B cell (primary cell): ENCODE data around the gene TSTD2. TPM values are rescaled to one million over a fixed set of nuclear protein-coding genes. Genes with fewer than 3 reads are reported as not detected.

Experiments used
- ATAC-seq: fragments of 200-7000 bp; cut with Tn5 transposase; one replicate; pipeline ENCODE4 v1.10.0; 2021; ENCODE audit warnings: low read depth, mild to moderate bottlenecking, moderate number of reproducible peaks, moderate library complexity
- CTCF ChIA-PET: fragments of 350-600 bp; sonication (Branson Sonifier 250); formaldehyde crosslinking; loops from one replicate; lab custom pipeline; 2021; ENCODE audit warnings: antibody characterized with exemption, inconsistent platforms; lab: Charles Lee
- POLR2A ChIA-PET: fragments of 350-600 bp; sonication (Branson Sonifier 250); formaldehyde crosslinking; loops from one replicate; lab custom pipeline; 2021; ENCODE audit warnings: antibody characterized with exemption; lab: Charles Lee
- DNase-seq: peaks from one replicate; pipeline ENCODE4 v3.0.0; 2013
- H2AFZ ChIP-seq: 2 replicates; pipeline ENCODE4 v1.6.1; 2012; ENCODE audit warnings: mild to moderate bottlenecking, low read depth, low read length; ENCODE audit not compliant: insufficient read depth, poor library complexity, severe bottlenecking
- H3K27ac ChIP-seq, 2 donors: 1 replicate in 1 of 2; 2 replicates in 1 of 2; pipeline ENCODE4 v1.5.1; 2012 to 2013; ENCODE audit warnings: low read length in 2 of 2, mild to moderate bottlenecking in 2 of 2, moderate library complexity in 1 of 2
- H3K27me3 ChIP-seq, 4 experiments: fragments of 200-600 bp in 1 of 4; sonication (generic) in 1 of 4; replicated peaks in 1 of 4; 1 replicate in 2 of 4; 2 replicates in 2 of 4; pipeline versions ENCODE4 v1.6.1 to v1.7.0; 2013 to 2016; ENCODE audit warnings: low read length in 3 of 4, mild to moderate bottlenecking in 2 of 4, mixed read lengths in 1 of 4, moderate library complexity in 1 of 4; ENCODE audit not compliant: insufficient read depth in 4 of 4, control insufficient read depth in 3 of 4; ENCODE audit errors: control extremely low read depth in 1 of 4
- H3K36me3 ChIP-seq, 2 experiments: replicated peaks in 1 of 2; 1 replicate in 1 of 2; 2 replicates in 1 of 2; pipeline versions ENCODE4 v1.6.1 to v1.7.1; 2013; ENCODE audit warnings: low read length in 1 of 2; ENCODE audit not compliant: insufficient read depth in 2 of 2, control insufficient read depth in 1 of 2; ENCODE audit errors: control extremely low read depth in 1 of 2, extremely low read depth in 1 of 2
- H3K4me1 ChIP-seq, 2 donors: fragments of 200-600 bp in 1 of 2; sonication (generic) in 1 of 2; 1 replicate in 1 of 2; 2 replicates in 1 of 2; pipeline versions ENCODE4 v1.5.1 to v1.6.1; 2013 to 2017; ENCODE audit warnings: low read length in 2 of 2; ENCODE audit not compliant: control insufficient read depth in 2 of 2, insufficient read depth in 2 of 2
- H3K4me2 ChIP-seq: replicated peaks from 2 replicates; pipeline ENCODE3; 2012; ENCODE audit warnings: mild to moderate bottlenecking, low read depth, low read length; ENCODE audit not compliant: poor library complexity, severe bottlenecking
- H3K4me3 ChIP-seq, 5 experiments: fragments of 200-600 bp in 1 of 5; sonication (generic) in 1 of 5; 1 replicate in 3 of 5; 2 replicates in 2 of 5; pipeline versions ENCODE4 v1.5.1 to v1.7.0; 2011 to 2016; ENCODE audit warnings: low read length in 4 of 5, mild to moderate bottlenecking in 4 of 5, low read depth in 2 of 5, control low read depth in 1 of 5, moderate library complexity in 1 of 5; ENCODE audit not compliant: insufficient read depth in 1 of 5; ENCODE audit errors: control extremely low read depth in 1 of 5, extremely low read depth in 1 of 5
- H3K79me2 ChIP-seq: fragments of 200-600 bp; sonication (generic); one replicate; pipeline ENCODE4 v1.6.0; 2016; ENCODE audit warnings: low read length; ENCODE audit not compliant: control insufficient read depth, insufficient read depth
- H3K9ac ChIP-seq: fragments of 200-600 bp; sonication (generic); 2 replicates; pipeline ENCODE4 v1.6.1; 2017; ENCODE audit warnings: mild to moderate bottlenecking, low read length, moderate library complexity
- H3K9me3 ChIP-seq, 3 donors: one replicate each; pipeline versions ENCODE4 v1.6.1 to v1.7.1; 2013; ENCODE audit warnings: low read length in 2 of 3; ENCODE audit not compliant: control insufficient read depth in 2 of 3, insufficient read depth in 1 of 3; ENCODE audit errors: control extremely low read depth in 1 of 3
- H4K20me1 ChIP-seq: 2 replicates; pipeline ENCODE4 v1.6.0; 2012; ENCODE audit warnings: mild to moderate bottlenecking, low read length; ENCODE audit not compliant: insufficient read depth, control insufficient read depth, poor library complexity, severe bottlenecking
- H3K27ac Mint-ChIP-seq: one replicate; pipeline ENCODE4 v1.8.0; 2021; ENCODE audit warnings: mixed read lengths
- H3K27me3 Mint-ChIP-seq: one replicate; pipeline ENCODE4 v1.8.0; 2021; ENCODE audit warnings: mixed read lengths
- H3K4me1 Mint-ChIP-seq: one replicate; pipeline ENCODE4 v1.8.0; 2021; ENCODE audit warnings: mixed read lengths
- H3K4me3 Mint-ChIP-seq: one replicate; pipeline ENCODE4 v1.8.0; 2021; ENCODE audit warnings: mixed read lengths
- H3K9me3 Mint-ChIP-seq: one replicate; pipeline ENCODE4 v1.8.0; 2022; ENCODE audit warnings: mixed read lengths; ENCODE audit not compliant: insufficient read depth
- CTCF ChIP-seq: fragments of 200-600 bp; IDR thresholded peaks from one replicate; pipeline ENCODE4 v1.8.0; 2022; ENCODE audit warnings: antibody characterized with exemption, mild to moderate bottlenecking
- EZH2 ChIP-seq: IDR thresholded peaks from 2 replicates; pipeline ENCODE4 v1.6.1; 2012; ENCODE audit warnings: borderline replicate concordance, low read depth, mild to moderate bottlenecking, moderate library complexity, low read length; ENCODE audit not compliant: insufficient read depth, poor library complexity, severe bottlenecking
- WGBS: methylation state at CpG from one replicate; pipeline ENCODE4 v1.1.5; 2013; ENCODE audit warnings: missing lambda C conversion rate; ENCODE audit not compliant: insufficient coverage; 5-methylcytosine and 5-hydroxymethylcytosine counted together
- intact Hi-C: fragments of 100-400 bp; cut with micrococcal nuclease; formaldehyde crosslinking; loops from one replicate; pipeline ENCODE4 v1.10.0; 2022
- polyA plus RNA-seq: library from polyadenylated mRNA; depleted of rRNA; stranded (reverse); fragments of >200 nt; gene quantifications from 2 replicates; pipeline ENCODE4 v1.2.3, GENCODE V29; 2012
- total RNA-seq, 2 donors: library from RNA; stranded (reverse); fragments of 120-200 nt in 1 of 2; gene quantifications; 1 replicate in 1 of 2; 2 replicates in 1 of 2; pipeline versions ENCODE4 v1.2.3 to v1.2.4, GENCODE V29; 2013 to 2022

The TSTD2 gene
- total and polyA plus RNA-seq, 2 donors (not counting 1 experiment from before 2014, with no cell fraction given): 12.7 to 29.2 TPM

GRCh38 chr9:97555164-97555563 lies 78.0 kb downstream of the TSTD2 start:
- Histone ChIP-seq H3K4me3 (no peak overlapping the region), H3K4me1 (no peaks in the 10 kb centered on the region), H3K27ac (no peak overlapping the region), H3K36me3 (no peaks in the 10 kb centered on the region), H3K27me3 (peaks cover 0 to 13% (median 2%) of the 10 kb centered on the region in 4 experiments), H2AFZ (no peak overlapping the region), H4K20me1 (no peaks in the 10 kb centered on the region), H3K79me2 (no peaks in the 10 kb centered on the region), H3K9me3 (no peaks in the 10 kb centered on the region), H3K9ac (no peak overlapping the region), H3K4me2 (no peak overlapping the region)
- TF ChIP-seq EZH2 (no peak), CTCF (no peak)
- WGBS: 95% methylated on average over 11 of the region's 15 CpGs
- H3K4me1 Mint-ChIP-seq: no peaks in the 10 kb centered on the region
- H3K27me3 Mint-ChIP-seq: peaks cover 44% of the 10 kb centered on the region
- no peaks in the 10 kb centered on the region for H3K9me3 Mint-ChIP-seq
- ATAC-seq (no peak), DNase-seq (no peak)
- ChIA-PET CTCF (no interaction called here), POLR2A (no interaction called here)
- H3K27ac Mint-ChIP-seq: no peak overlapping the region
- intact Hi-C loops: no loop called here
- H3K4me3 Mint-ChIP-seq: no peak overlapping the region

- no peaks in the 10 kb centered on the region for H3K4me1 ChIP-seq
- no peak overlapping the region for H3K4me2 ChIP-seq
- CTCF ChIA-PET: no interaction called here
- H3K4me1 Mint-ChIP-seq: no peaks in the 10 kb centered on the region
- no peak overlapping the region for H3K4me3 Mint-ChIP-seq
- no peak overlapping the region for H3K9ac ChIP-seq
- DNase-seq (no peak), ATAC-seq (no peak)
- no peak overlapping the region for H3K4me3 ChIP-seq
- H3K9me3 ChIP-seq: no peaks in the 10 kb centered on the region
- H4K20me1 ChIP-seq: no peaks in the 10 kb centered on the region
- no peaks in the 10 kb centered on the region for H3K36me3 ChIP-seq
- intact Hi-C loops: no loop called here
- H3K9me3 Mint-ChIP-seq: no peaks in the 10 kb centered on the region
- no peak overlapping the region for H2AFZ ChIP-seq
- 93% methylated on average over 5 of the region's 6 CpGs for WGBS
- no peak overlapping the region for H3K27ac Mint-ChIP-seq
- peaks cover 0 to 13% (median 2%) of the 10 kb centered on the region in 4 experiments for H3K27me3 ChIP-seq
- no peaks in the 10 kb centered on the region for H3K79me2 ChIP-seq
- no peak overlapping the region for H3K27ac ChIP-seq
- TF ChIP-seq CTCF (no peak), EZH2 (no peak)
- POLR2A ChIA-PET: no interaction called here
- H3K27me3 Mint-ChIP-seq: peaks cover 44% of the 10 kb centered on the region
Observed at GRCh38 chr9:97554566-97555075, 78.5 kb downstream of the TSTD2 start.
